ENCODE data around the gene KCND2. TPM values are rescaled to one million over a fixed set of nuclear protein-coding genes. Genes with fewer than 3 reads are reported as not detected.

KCND2 gene
- total RNA-seq, 1 donor from 2014 or later = 0.46 TPM

DNA sequence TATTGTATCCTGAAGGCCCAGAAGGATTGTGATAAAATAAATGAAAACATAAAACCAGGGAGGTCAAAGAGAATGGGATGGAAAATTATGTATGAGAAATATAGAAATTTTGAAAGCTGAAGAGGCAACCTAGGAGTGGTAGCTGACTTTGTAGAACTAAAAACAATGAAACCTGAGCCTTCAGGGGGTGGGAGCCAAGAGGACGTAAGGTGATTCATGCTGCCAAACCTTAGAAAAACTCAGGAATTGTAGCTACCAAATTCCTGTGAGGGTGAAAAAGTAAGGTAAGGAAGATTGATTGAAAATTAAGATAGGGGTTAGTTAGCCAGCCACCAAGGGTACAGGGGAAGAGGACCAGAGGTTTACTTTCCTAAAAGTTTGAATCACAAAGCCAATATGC is 213.2 kb downstream of the KCND2 start:
- no peak overlapping the region for H3K4me3 Mint-ChIP-seq (ENCODE audit: unreplicated experiment)
- H3K36me3 Mint-ChIP-seq (ENCODE audit: unreplicated experiment) = no peaks in the 10 kb centered on the region
- TF ChIP-seq, protein P1, sequence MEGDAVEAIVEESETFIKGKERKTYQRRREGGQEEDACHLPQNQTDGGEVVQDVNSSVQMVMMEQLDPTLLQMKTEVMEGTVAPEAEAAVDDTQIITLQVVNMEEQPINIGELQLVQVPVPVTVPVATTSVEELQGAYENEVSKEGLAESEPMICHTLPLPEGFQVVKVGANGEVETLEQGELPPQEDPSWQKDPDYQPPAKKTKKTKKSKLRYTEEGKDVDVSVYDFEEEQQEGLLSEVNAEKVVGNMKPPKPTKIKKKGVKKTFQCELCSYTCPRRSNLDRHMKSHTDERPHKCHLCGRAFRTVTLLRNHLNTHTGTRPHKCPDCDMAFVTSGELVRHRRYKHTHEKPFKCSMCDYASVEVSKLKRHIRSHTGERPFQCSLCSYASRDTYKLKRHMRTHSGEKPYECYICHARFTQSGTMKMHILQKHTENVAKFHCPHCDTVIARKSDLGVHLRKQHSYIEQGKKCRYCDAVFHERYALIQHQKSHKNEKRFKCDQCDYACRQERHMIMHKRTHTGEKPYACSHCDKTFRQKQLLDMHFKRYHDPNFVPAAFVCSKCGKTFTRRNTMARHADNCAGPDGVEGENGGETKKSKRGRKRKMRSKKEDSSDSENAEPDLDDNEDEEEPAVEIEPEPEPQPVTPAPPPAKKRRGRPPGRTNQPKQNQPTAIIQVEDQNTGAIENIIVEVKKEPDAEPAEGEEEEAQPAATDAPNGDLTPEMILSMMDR (IDR thresholded peaks at IDR 0.05) = no peak
- H3K27me3 Mint-ChIP-seq (ENCODE audit: unreplicated experiment) = peaks cover 2% of the 10 kb centered on the region
- no peaks in the 10 kb centered on the region for H3K9me3 Mint-ChIP-seq (ENCODE audit: unreplicated experiment)
- H3K27ac Mint-ChIP-seq (ENCODE audit: unreplicated experiment) = no peak overlapping the region
- H3K4me1 Mint-ChIP-seq (ENCODE audit: unreplicated experiment) = no peaks in the 10 kb centered on the region
- DNase-seq (ENCODE audit: extremely low spot score, unreplicated experiment) = no peak

DNA sequence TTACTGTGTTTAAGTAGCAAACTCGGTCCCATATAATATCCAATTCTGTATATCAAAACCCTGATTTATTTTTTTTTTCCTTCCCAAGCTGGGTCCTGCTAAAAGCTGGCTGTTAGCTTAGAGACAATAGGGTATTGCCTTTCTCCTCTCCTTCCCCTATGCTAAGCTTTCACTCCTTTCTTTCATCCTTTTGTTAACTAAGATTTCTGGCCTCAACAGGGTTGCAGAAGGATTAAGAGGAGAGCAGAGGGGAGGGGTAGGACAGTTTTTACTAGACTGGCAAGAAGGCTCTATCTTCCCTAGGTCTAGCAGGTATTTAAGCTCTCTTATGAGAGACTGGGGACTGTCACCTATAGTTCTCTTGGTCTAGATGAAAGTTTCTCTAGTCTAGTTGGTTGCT is 229.2 kb downstream of the KCND2 start:
- Mint-ChIP-seq H3K4me3 (ENCODE audit: unreplicated experiment) (no peak overlapping the region), H3K36me3 (ENCODE audit: unreplicated experiment) (no peaks in the 10 kb centered on the region), H3K27me3 (ENCODE audit: unreplicated experiment) (no peaks in the 10 kb centered on the region), H3K4me1 (ENCODE audit: unreplicated experiment) (no peaks in the 10 kb centered on the region), H3K9me3 (ENCODE audit: unreplicated experiment) (no peaks in the 10 kb centered on the region), H3K27ac (ENCODE audit: unreplicated experiment) (no peak overlapping the region)
- TF ChIP-seq, protein P1 (IDR thresholded peaks at IDR 0.05) = no peak
- no peak for DNase-seq (ENCODE audit: extremely low spot score, unreplicated experiment)

DNA sequence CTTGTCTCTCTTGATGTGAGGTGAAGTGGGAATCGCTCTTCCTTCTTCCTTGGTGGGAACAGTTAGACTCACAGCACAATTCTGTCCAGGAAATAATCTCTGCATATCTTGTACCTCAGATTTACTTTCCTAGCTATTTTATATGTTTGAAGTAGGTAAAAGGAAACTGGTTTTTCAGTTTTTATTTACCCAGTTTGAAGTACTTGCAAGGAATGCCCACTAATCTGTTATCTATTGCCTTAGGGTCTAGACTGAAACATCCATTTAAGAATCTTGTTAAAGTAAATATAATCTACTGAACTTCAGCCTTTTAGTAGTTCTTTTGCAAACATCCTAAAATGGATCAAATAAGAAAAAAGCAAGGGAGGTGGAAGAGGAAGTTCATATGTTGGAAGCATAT is 229.8 kb downstream of the KCND2 start:
- H3K4me3 Mint-ChIP-seq (ENCODE audit: unreplicated experiment) = no peak overlapping the region
- TF ChIP-seq, protein P1 (IDR thresholded peaks at IDR 0.05) = no peak
- no peaks in the 10 kb centered on the region for H3K27me3 Mint-ChIP-seq (ENCODE audit: unreplicated experiment)
- no peaks in the 10 kb centered on the region for H3K36me3 Mint-ChIP-seq (ENCODE audit: unreplicated experiment)
- no peak overlapping the region for H3K27ac Mint-ChIP-seq (ENCODE audit: unreplicated experiment)
- no peaks in the 10 kb centered on the region for H3K9me3 Mint-ChIP-seq (ENCODE audit: unreplicated experiment)
- no peaks in the 10 kb centered on the region for H3K4me1 Mint-ChIP-seq (ENCODE audit: unreplicated experiment)
- no peak for DNase-seq (ENCODE audit: extremely low spot score, unreplicated experiment)

DNA sequence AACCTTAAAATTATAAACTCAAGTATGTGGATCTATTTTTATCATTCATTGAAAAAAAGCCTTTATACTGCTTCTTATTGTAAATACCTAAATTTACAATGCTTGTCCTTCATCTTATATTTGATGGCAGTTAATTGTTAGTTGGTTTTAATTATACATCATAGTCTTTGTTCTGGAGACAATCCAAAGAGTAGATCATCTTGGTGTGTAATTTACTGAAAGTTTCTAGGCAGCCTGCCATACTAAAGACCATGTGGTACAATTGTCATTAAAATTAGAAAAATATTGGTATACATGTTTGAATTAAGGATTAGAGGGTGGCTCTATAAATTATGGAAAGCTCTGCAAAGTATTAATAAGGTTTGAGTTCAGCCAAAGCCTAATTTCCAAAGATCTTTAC is 231.4 kb downstream of the KCND2 start:
- no peak overlapping the region for H3K4me3 Mint-ChIP-seq (ENCODE audit: unreplicated experiment)
- H3K4me1 Mint-ChIP-seq (ENCODE audit: unreplicated experiment) = no peaks in the 10 kb centered on the region
- no peaks in the 10 kb centered on the region for H3K9me3 Mint-ChIP-seq (ENCODE audit: unreplicated experiment)
- no peak for DNase-seq (ENCODE audit: extremely low spot score, unreplicated experiment)
- H3K27me3 Mint-ChIP-seq (ENCODE audit: unreplicated experiment) = no peaks in the 10 kb centered on the region
- H3K27ac Mint-ChIP-seq (ENCODE audit: unreplicated experiment) = no peak overlapping the region
- no peaks in the 10 kb centered on the region for H3K36me3 Mint-ChIP-seq (ENCODE audit: unreplicated experiment)
- TF ChIP-seq, protein P1 (IDR thresholded peaks at IDR 0.05) = no peak

DNA sequence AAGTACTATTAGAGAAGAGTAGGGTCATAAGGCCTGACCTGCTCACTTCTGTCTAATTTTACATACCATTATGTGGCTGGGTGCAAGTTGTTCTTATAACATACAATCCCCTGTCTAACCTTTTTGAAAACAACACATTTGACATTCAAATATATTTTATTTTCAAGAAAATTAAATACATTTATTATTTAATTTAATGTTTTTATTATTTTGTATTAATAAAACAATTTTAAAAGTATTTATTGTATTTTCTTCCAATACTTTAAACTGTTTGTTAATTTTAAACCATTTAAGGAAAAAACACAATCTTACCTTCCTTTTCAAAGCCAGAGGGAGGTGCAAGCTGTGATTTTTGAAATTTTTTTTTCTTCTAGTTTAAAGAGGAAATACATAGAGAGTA is 232.8 kb downstream of the KCND2 start:
- no peaks in the 10 kb centered on the region for H3K9me3 Mint-ChIP-seq (ENCODE audit: unreplicated experiment)
- no peaks in the 10 kb centered on the region for H3K27me3 Mint-ChIP-seq (ENCODE audit: unreplicated experiment)
- TF ChIP-seq, protein P1 (IDR thresholded peaks at IDR 0.05) = no peak
- no peak overlapping the region for H3K4me3 Mint-ChIP-seq (ENCODE audit: unreplicated experiment)
- no peaks in the 10 kb centered on the region for H3K4me1 Mint-ChIP-seq (ENCODE audit: unreplicated experiment)
- no peak overlapping the region for H3K27ac Mint-ChIP-seq (ENCODE audit: unreplicated experiment)
- no peak for DNase-seq (ENCODE audit: extremely low spot score, unreplicated experiment)
- no peaks in the 10 kb centered on the region for H3K36me3 Mint-ChIP-seq (ENCODE audit: unreplicated experiment)

All from osteocyte (in vitro differentiated cells).